NB4 (cell line): ENCODE data around the gene POLR2L.

Experiments used
- MYC ChIP-seq: IDR thresholded peaks from 2 replicates; pipeline ENCODE4 v1.6.1; 2011; ENCODE audit warnings: low read depth, low read length
- POLR2A ChIP-seq: IDR thresholded peaks from 2 replicates; pipeline ENCODE4 v1.6.1; 2011; ENCODE audit warnings: mild to moderate bottlenecking; ENCODE audit not compliant: insufficient read length; ENCODE audit errors: extremely low read depth
- TF ChIP-seq, protein P1 (sequence below): IDR thresholded peaks from one replicate; pipeline ENCODE4 v1.5.1; 2012; ENCODE audit warnings: low read depth, low read length

DNA sequence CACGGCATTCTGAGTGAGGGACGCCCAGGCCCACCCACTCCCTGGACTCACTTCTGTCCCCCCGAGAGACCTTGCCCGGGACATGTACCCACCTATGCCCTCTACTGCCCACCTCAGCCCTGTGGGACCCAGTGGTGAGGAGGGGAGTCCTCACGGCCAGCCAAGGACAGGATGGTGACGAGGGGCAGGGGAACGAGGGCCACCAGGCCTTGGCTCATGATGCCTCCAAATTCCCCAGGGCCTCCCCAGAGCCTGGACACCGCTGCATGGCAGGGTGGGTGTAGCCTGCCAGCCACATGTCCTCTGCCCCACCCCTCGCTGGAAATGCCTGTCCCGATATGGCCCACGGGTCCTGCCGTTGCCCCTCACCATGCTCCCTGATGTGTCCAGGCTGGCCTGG, 26.5 kb upstream of the POLR2L start:
- TF ChIP-seq, protein P1, sequence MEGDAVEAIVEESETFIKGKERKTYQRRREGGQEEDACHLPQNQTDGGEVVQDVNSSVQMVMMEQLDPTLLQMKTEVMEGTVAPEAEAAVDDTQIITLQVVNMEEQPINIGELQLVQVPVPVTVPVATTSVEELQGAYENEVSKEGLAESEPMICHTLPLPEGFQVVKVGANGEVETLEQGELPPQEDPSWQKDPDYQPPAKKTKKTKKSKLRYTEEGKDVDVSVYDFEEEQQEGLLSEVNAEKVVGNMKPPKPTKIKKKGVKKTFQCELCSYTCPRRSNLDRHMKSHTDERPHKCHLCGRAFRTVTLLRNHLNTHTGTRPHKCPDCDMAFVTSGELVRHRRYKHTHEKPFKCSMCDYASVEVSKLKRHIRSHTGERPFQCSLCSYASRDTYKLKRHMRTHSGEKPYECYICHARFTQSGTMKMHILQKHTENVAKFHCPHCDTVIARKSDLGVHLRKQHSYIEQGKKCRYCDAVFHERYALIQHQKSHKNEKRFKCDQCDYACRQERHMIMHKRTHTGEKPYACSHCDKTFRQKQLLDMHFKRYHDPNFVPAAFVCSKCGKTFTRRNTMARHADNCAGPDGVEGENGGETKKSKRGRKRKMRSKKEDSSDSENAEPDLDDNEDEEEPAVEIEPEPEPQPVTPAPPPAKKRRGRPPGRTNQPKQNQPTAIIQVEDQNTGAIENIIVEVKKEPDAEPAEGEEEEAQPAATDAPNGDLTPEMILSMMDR: no peak
- TF ChIP-seq POLR2A (no peak), MYC (no peak)
